ENCODE measurements around the gene DAB2IP. TPM values are rescaled to one million over a fixed set of nuclear protein-coding genes. Genes with fewer than 3 reads are reported as not detected.
"Not testable (repeated sequence)": the region's sequence is repeated elsewhere in the genome, so short reads cannot be mapped to it uniquely, and the experiment has no call there.

The DAB2IP gene
- total RNA-seq, 1 experiment from 2014 or later, result 18.7 TPM

GRCh38 chr9:121731090-121731489 lies 79.7 kb downstream of the DAB2IP start:
- DNase-seq, result no peak
- Histone ChIP-seq H3K4me1 (peaks cover 31% of the 10 kb centered on the region), H3K4me3 (no peak overlapping the region), H3K27ac (no peak overlapping the region), H3K27me3 (no peaks in the 10 kb centered on the region), H3K36me3 (no peaks in the 10 kb centered on the region), H3K9me3 (replicated peaks) (no peaks in the 10 kb centered on the region)

- Histone ChIP-seq H3K4me1 (peaks cover 31% of the 10 kb centered on the region), H3K4me3 (no peak overlapping the region), H3K36me3 (no peaks in the 10 kb centered on the region), H3K9me3 (replicated peaks) (no peaks in the 10 kb centered on the region), H3K27me3 (no peaks in the 10 kb centered on the region), H3K27ac (no peak overlapping the region)
- no peak for DNase-seq
Observed at GRCh38 chr9:121731919-121732318, 80.5 kb downstream of the DAB2IP start.

- no peak overlapping the region for H3K27ac ChIP-seq
- H3K4me3 ChIP-seq, result no peak overlapping the region
- H3K36me3 ChIP-seq, result no peaks in the 10 kb centered on the region
- no peaks in the 10 kb centered on the region for H3K27me3 ChIP-seq
- H3K9me3 ChIP-seq (replicated peaks), result no peaks in the 10 kb centered on the region
- H3K4me1 ChIP-seq, result peaks cover 27% of the 10 kb centered on the region
- no peak for DNase-seq
Observed at GRCh38 chr9:121732389-121732788, 81.0 kb downstream of the DAB2IP start.

GRCh38 chr9:121732886-121733285 lies 81.5 kb downstream of the DAB2IP start:
- Histone ChIP-seq H3K4me3 (no peak overlapping the region), H3K27me3 (no peaks in the 10 kb centered on the region), H3K4me1 (peaks cover 22% of the 10 kb centered on the region), H3K27ac (no peak overlapping the region), H3K36me3 (no peaks in the 10 kb centered on the region), H3K9me3 (replicated peaks) (no peaks in the 10 kb centered on the region)
- DNase-seq, result no peak

- Histone ChIP-seq H3K36me3 (no peaks in the 10 kb centered on the region), H3K9me3 (replicated peaks) (no peaks in the 10 kb centered on the region), H3K27ac (no peak overlapping the region), H3K27me3 (no peaks in the 10 kb centered on the region), H3K4me1 (peaks cover 19% of the 10 kb centered on the region), H3K4me3 (no peak overlapping the region)
- no peak for DNase-seq
Observed at GRCh38 chr9:121734465-121734864, 83.0 kb downstream of the DAB2IP start.

GRCh38 chr9:121735065-121735792 lies 83.8 kb downstream of the DAB2IP start:
- Histone ChIP-seq H3K4me3 (no peak overlapping the region), H3K27ac (no peak overlapping the region), H3K4me1 (peaks cover 19% of the 10 kb centered on the region), H3K36me3 (no peaks in the 10 kb centered on the region), H3K9me3 (replicated peaks) (no peaks in the 10 kb centered on the region), H3K27me3 (no peaks in the 10 kb centered on the region)
- peak; percentile 51 to 62 for DNase-seq

GRCh38 chr9:121735793-121736770 lies 84.6 kb downstream of the DAB2IP start:
- peak; percentile 51 to 54 for DNase-seq
- peak overlapping the region; percentile 53 for H3K4me3 ChIP-seq

GRCh38 chr9:121736934-121737462 lies 85.6 kb downstream of the DAB2IP start:
- Histone ChIP-seq H3K4me1 (peaks cover 19% of the 10 kb centered on the region), H3K27me3 (no peaks in the 10 kb centered on the region), H3K36me3 (no peaks in the 10 kb centered on the region), H3K4me3 (peak overlapping the region; percentile 53), H3K9me3 (replicated peaks) (no peaks in the 10 kb centered on the region), H3K27ac (no peak overlapping the region)
- peak in 1 of 2 experiments; percentile 34 for DNase-seq

More at GRCh38 chr9:121735793-121736770, 84.6 kb downstream of the DAB2IP start:
- Histone ChIP-seq H3K27me3 (no peaks in the 10 kb centered on the region), H3K27ac (no peak overlapping the region), H3K36me3 (no peaks in the 10 kb centered on the region), H3K9me3 (replicated peaks) (no peaks in the 10 kb centered on the region), H3K4me1 (peaks cover 19% of the 10 kb centered on the region)

- no peaks in the 10 kb centered on the region for H3K27me3 ChIP-seq
- no peak overlapping the region for H3K4me3 ChIP-seq
- H3K36me3 ChIP-seq, result no peaks in the 10 kb centered on the region
- peaks cover 19% of the 10 kb centered on the region for H3K4me1 ChIP-seq
- no peak for DNase-seq
- no peaks in the 10 kb centered on the region for H3K9me3 ChIP-seq (replicated peaks)
- H3K27ac ChIP-seq, result no peak overlapping the region
Observed at GRCh38 chr9:121737481-121737931, 86.1 kb downstream of the DAB2IP start.

GRCh38 chr9:121738411-121738810 lies 87.0 kb downstream of the DAB2IP start:
- peaks cover 13% of the 10 kb centered on the region for H3K4me1 ChIP-seq
- H3K27ac ChIP-seq, result no peak overlapping the region
- H3K36me3 ChIP-seq, result no peaks in the 10 kb centered on the region
- H3K4me3 ChIP-seq, result no peak overlapping the region
- no peak for DNase-seq
- no peaks in the 10 kb centered on the region for H3K27me3 ChIP-seq
- H3K9me3 ChIP-seq (replicated peaks), result no peaks in the 10 kb centered on the region

- DNase-seq, result no peak
- Histone ChIP-seq H3K36me3 (no peaks in the 10 kb centered on the region), H3K9me3 (replicated peaks) (no peaks in the 10 kb centered on the region), H3K27ac (no peak overlapping the region), H3K4me3 (no peak overlapping the region), H3K27me3 (no peaks in the 10 kb centered on the region), H3K4me1 (peaks cover 14% of the 10 kb centered on the region)
Observed at GRCh38 chr9:121738968-121739367, 87.5 kb downstream of the DAB2IP start.

- DNase-seq, result no peak
- no peaks in the 10 kb centered on the region for H3K36me3 ChIP-seq
- H3K27me3 ChIP-seq, result no peaks in the 10 kb centered on the region
- H3K27ac ChIP-seq, result no peak overlapping the region
- no peak overlapping the region for H3K4me3 ChIP-seq
- H3K4me1 ChIP-seq, result peaks cover 19% of the 10 kb centered on the region
- no peaks in the 10 kb centered on the region for H3K9me3 ChIP-seq (replicated peaks)
Observed at GRCh38 chr9:121739971-121740370, 88.5 kb downstream of the DAB2IP start.

GRCh38 chr9:121741228-121741918 lies 89.9 kb downstream of the DAB2IP start:
- Histone ChIP-seq H3K4me1 (peaks cover 16% of the 10 kb centered on the region), H3K27me3 (no peaks in the 10 kb centered on the region), H3K27ac (no peak overlapping the region), H3K36me3 (no peaks in the 10 kb centered on the region), H3K9me3 (replicated peaks) (no peaks in the 10 kb centered on the region), H3K4me3 (no peak overlapping the region)
- DNase-seq, result no peak

- not testable (repeated sequence) for DNase-seq; H3K36me3 ChIP-seq; H3K4me3 ChIP-seq; H3K27me3 ChIP-seq; H3K9me3 ChIP-seq (replicated peaks); H3K27ac ChIP-seq
- peaks cover 16% of the 10 kb centered on the region for H3K4me1 ChIP-seq
Observed at GRCh38 chr9:121741919-121742283, 90.5 kb downstream of the DAB2IP start.

All from SJCRH30 (cell line).